Keratinocyte (primary cell): Measurements from ENCODE around the gene BRSK2. TPM values are rescaled to one million over a fixed set of nuclear protein-coding genes. Genes with fewer than 3 reads are reported as not detected.

Experiments
- DNase-seq: peaks from one replicate; pipeline ENCODE4 v3.0.0-alpha.2; 2011; ENCODE audit warnings: low read depth, missing footprints, low spot score
- FAIRE-seq: peaks from 2 replicates; lab custom pipeline; 2011; peaks lifted over from hg19 to GRCh38; lab: Jason Lieb, UNC
- H2AFZ ChIP-seq: 2 replicates; pipeline ENCODE4 v1.6.0; 2012; ENCODE audit warnings: low read length, control low read depth, inconsistent platforms; ENCODE audit not compliant: control insufficient read depth
- H3K27ac ChIP-seq: 2 replicates; pipeline ENCODE4 v1.5.1; 2011; ENCODE audit warnings: low read length; ENCODE audit not compliant: control insufficient read depth, insufficient read depth
- H3K27me3 ChIP-seq: 3 replicates; pipeline ENCODE4 v1.6.0; 2011; ENCODE audit warnings: low read length; ENCODE audit not compliant: control insufficient read depth, insufficient read depth; ENCODE audit errors: extremely low read depth
- H3K36me3 ChIP-seq, 2 experiments: 2 replicates in 1 of 2; 3 replicates in 1 of 2; pipeline ENCODE4 v1.5.1; 2011; ENCODE audit warnings: low read length in 2 of 2, mild to moderate bottlenecking in 1 of 2; ENCODE audit not compliant: control insufficient read depth in 2 of 2, insufficient read depth in 2 of 2; ENCODE audit errors: extremely low read depth in 1 of 2
- H3K4me1 ChIP-seq: 3 replicates; pipeline ENCODE4 v1.5.1; 2011; ENCODE audit warnings: low read length; ENCODE audit not compliant: control insufficient read depth, insufficient read depth; ENCODE audit errors: extremely low read depth
- H3K4me2 ChIP-seq: 3 replicates; pipeline ENCODE4 v1.6.0; 2011; ENCODE audit warnings: low read depth, low read length; ENCODE audit not compliant: control insufficient read depth, insufficient read depth; ENCODE audit errors: extremely low read depth
- H3K4me3 ChIP-seq, 3 experiments: fragments of 200-600 bp in 1 of 3; sonication (generic) in 1 of 3; 2 replicates in 2 of 3; 3 replicates in 1 of 3; pipeline ENCODE4 v1.5.1; 2011 to 2016; ENCODE audit warnings: low read length in 3 of 3, mild to moderate bottlenecking in 3 of 3, control low read depth in 2 of 3, inconsistent platforms in 1 of 3, low read depth in 1 of 3, mixed read lengths in 1 of 3, mixed run types in 1 of 3, moderate library complexity in 1 of 3; ENCODE audit not compliant: control insufficient read depth in 2 of 3, insufficient read depth in 2 of 3; ENCODE audit errors: extremely low read depth in 1 of 3
- H3K79me2 ChIP-seq: 2 replicates; pipeline ENCODE4 v1.6.0; 2012; ENCODE audit warnings: low read length; ENCODE audit not compliant: control insufficient read depth, insufficient read depth
- H3K9ac ChIP-seq: 3 replicates; pipeline ENCODE4 v1.6.0; 2011; ENCODE audit warnings: low read length; ENCODE audit not compliant: control insufficient read depth, insufficient read depth; ENCODE audit errors: extremely low read depth
- H3K9me1 ChIP-seq: 3 replicates; pipeline ENCODE4 v1.6.0; 2011; ENCODE audit warnings: low read length; ENCODE audit not compliant: control insufficient read depth, insufficient read depth; ENCODE audit errors: extremely low read depth
- H3K9me3 ChIP-seq: 2 replicates; pipeline ENCODE4 v1.5.1; 2012; ENCODE audit warnings: low read depth, low read length; ENCODE audit not compliant: control insufficient read depth
- H4K20me1 ChIP-seq: 3 replicates; pipeline ENCODE4 v1.6.0; 2011; ENCODE audit warnings: low read length; ENCODE audit not compliant: control insufficient read depth, insufficient read depth; ENCODE audit errors: extremely low read depth
- CTCF ChIP-seq, 3 experiments: IDR thresholded peaks in 1 of 3; conservative IDR thresholded peaks in 1 of 3; optimal IDR thresholded peaks in 1 of 3; 2 replicates in 2 of 3; 3 replicates in 1 of 3; pipeline versions ENCODE3 to v1.5.1; 2011; ENCODE audit warnings: low read length in 3 of 3, mild to moderate bottlenecking in 3 of 3, moderate library complexity in 2 of 3, control low read depth in 1 of 3, inconsistent platforms in 1 of 3; ENCODE audit not compliant: insufficient read depth in 2 of 3; ENCODE audit errors: extremely low read depth in 1 of 3
- EZH2 ChIP-seq: IDR thresholded peaks from one replicate; pipeline ENCODE4 v1.6.1; 2012; ENCODE audit warnings: inconsistent platforms, mild to moderate bottlenecking, low read length, moderate library complexity
- dilution Hi-C: fragments of 300-500 bp; cut with MboI; formaldehyde crosslinking; loops from one replicate; pipeline ENCODE4 v1.7.0; 2020; ENCODE audit warnings: low sequenced_read_pairs; ENCODE audit not compliant: extremely low pct_ligation_motif_present
- polyA plus RNA-seq, 5 experiments: library from polyadenylated mRNA; depleted of rRNA in 3 of 5; stranded (reverse) in 3 of 5; stranded (forward) in 1 of 5; unstranded in 1 of 5; fragments of >200 nt; gene quantifications; 1 replicate in 1 of 5; 2 replicates in 3 of 5; 3 replicates in 1 of 5; pipeline versions ENCODE4 v1.2.1 to v1.2.3, GENCODE V29; 2011 to 2012; ENCODE audit warnings: missing spikeins in 2 of 5, low read depth in 1 of 5, low replicate concordance in 1 of 5

Gene BRSK2
- polyA plus RNA-seq, 1 donor (not counting 4 experiments of a cell fraction or from before 2014, with no cell fraction given) = 0.09 TPM

GRCh38 chr11:1485504-1485885 lies 95.8 kb downstream of the BRSK2 start:
- DNase-seq = no peak
- H3K9ac ChIP-seq = no peak overlapping the region
- FAIRE-seq = no peak
- peaks cover 3% of the 10 kb centered on the region for H3K4me1 ChIP-seq
- no peak overlapping the region for H3K4me2 ChIP-seq
- no peaks in the 10 kb centered on the region for H3K9me3 ChIP-seq
- peaks cover 27% of the 10 kb centered on the region for H4K20me1 ChIP-seq
- H3K4me3 ChIP-seq = no peak overlapping the region
- no peaks in the 10 kb centered on the region for H3K9me1 ChIP-seq
- H3K27me3 ChIP-seq = no peaks in the 10 kb centered on the region
- no peak overlapping the region for H3K27ac ChIP-seq
- H3K36me3 ChIP-seq = peaks cover 0 to 7% of the 10 kb centered on the region in 2 experiments
- peaks cover 56% of the 10 kb centered on the region for H3K79me2 ChIP-seq
- TF ChIP-seq EZH2 (no peak), CTCF (optimal IDR thresholded peaks at IDR 0.05 in 1 of 3, IDR thresholded peaks at IDR 0.05 in 1 of 3, conservative IDR thresholded peaks at IDR 0.05 in 1 of 3; ENCODE audit: extremely low read depth in 1 of 3, insufficient read depth in 2 of 3, low read length in 3 of 3) (no peak)
- dilution Hi-C loops = no loop called here
- H2AFZ ChIP-seq = no peak overlapping the region

DNA sequence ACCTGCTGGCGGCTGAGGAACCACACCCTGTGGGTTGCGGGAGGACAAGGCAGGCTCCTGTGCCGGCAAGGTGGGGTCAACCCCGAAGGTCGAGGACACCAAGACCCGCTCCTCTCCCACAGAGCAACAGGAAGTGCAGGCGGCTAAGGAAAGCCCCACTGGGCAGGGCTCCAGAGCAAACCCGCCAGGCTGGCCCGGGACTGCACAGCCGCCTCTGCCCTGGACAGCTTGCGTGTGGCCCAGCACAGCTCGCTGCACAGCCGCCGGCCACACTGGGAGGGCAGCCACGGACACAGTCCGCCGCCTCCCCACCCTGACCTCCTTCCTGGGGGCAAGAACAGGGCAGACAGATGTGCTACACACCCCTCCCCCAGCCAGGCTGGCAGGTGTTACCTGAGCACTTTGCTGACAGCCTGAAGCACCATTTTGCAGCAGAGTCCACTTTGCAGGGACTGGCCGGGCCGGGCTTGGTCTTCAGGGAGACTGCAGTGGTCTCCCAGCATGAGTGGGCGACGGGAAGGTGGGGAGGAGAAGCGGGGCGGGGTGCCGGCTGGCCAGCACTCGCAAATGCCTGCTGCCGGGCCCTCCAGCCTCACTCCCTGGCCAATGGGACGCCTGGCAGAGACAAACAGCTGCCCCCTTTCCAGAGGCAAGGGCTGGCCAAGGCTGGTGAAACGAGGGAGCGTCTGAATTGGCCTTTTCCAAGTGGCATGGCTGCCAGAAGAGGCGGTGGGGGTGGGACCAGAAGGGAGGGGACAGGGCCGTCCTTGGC lies 96.5 kb downstream of the BRSK2 start, which contains the start of gene MOB2:
Gene MOB2, minus strand, starts transcription at position 726 of the 772 bp plus-strand sequence. Its CDS starts 223 bp downstream, at position 503.
- Histone ChIP-seq H3K79me2 (peaks cover 62% of the 10 kb centered on the region), H2AFZ (no peak within 1 kb of the TSS), H4K20me1 (peaks cover 26% of the 10 kb centered on the region), H3K9me1 (no peaks in the 10 kb centered on the region), H3K36me3 (peaks cover 0 to 7% of the 10 kb centered on the region in 2 experiments), H3K9me3 (no peaks in the 10 kb centered on the region), H3K4me1 (peaks cover 3% of the 10 kb centered on the region), H3K9ac (no peak within 1 kb of the TSS), H3K4me2 (peak within 1 kb of the TSS; percentile 1), H3K27me3 (no peaks in the 10 kb centered on the region), H3K4me3 (no peak within 1 kb of the TSS), H3K27ac (no peak within 1 kb of the TSS)
- TF ChIP-seq EZH2 (no peak), CTCF (optimal IDR thresholded peaks at IDR 0.05 in 1 of 3, IDR thresholded peaks at IDR 0.05 in 1 of 3, conservative IDR thresholded peaks at IDR 0.05 in 1 of 3; ENCODE audit: extremely low read depth in 1 of 3, insufficient read depth in 2 of 3, low read length in 3 of 3) (no peak)
- no peak for DNase-seq
- dilution Hi-C loops = no loop called here
- no peak for FAIRE-seq
